Chondrocyte (in vitro differentiated cells): ENCODE data around the gene GNAQ. TPM values are rescaled to one million over a fixed set of nuclear protein-coding genes. Genes with fewer than 3 reads are reported as not detected.

Experiments used
- DNase-seq: peaks from one replicate; pipeline ENCODE4 v3.0.0; 2021; ENCODE audit warnings: mixed read lengths, low spot score
- H3K27ac Mint-ChIP-seq: one replicate; pipeline ENCODE4 v1.8.0; 2021; ENCODE audit warnings: mild to moderate bottlenecking, moderate library complexity, mixed read lengths; ENCODE audit not compliant: unreplicated experiment
- H3K27me3 Mint-ChIP-seq: 2 replicates; pipeline ENCODE4 v1.8.0; 2021; ENCODE audit warnings: low read depth, mixed read lengths
- H3K36me3 Mint-ChIP-seq: 2 replicates; pipeline ENCODE4 v1.8.0; 2021; ENCODE audit warnings: low read depth, mixed read lengths
- H3K4me1 Mint-ChIP-seq: 2 replicates; pipeline ENCODE4 v1.8.0; 2021; ENCODE audit warnings: low read depth, mild to moderate bottlenecking, mixed read lengths
- H3K4me3 Mint-ChIP-seq: one replicate; pipeline ENCODE4 v1.8.0; 2021; ENCODE audit warnings: mild to moderate bottlenecking, moderate library complexity, mixed read lengths; ENCODE audit not compliant: unreplicated experiment
- H3K9me3 Mint-ChIP-seq: 2 replicates; pipeline ENCODE4 v1.8.0; 2021; ENCODE audit warnings: low read depth, mixed read lengths
- CTCF ChIP-seq: fragments of 200-600 bp; sonication (generic); IDR thresholded peaks from 2 replicates; pipeline ENCODE4 v1.5.0; 2021; ENCODE audit warnings: antibody characterized with exemption, mild to moderate bottlenecking, moderate library complexity
- total RNA-seq: library from RNA; stranded (reverse); gene quantifications from 3 replicates; pipeline ENCODE4 v1.2.1, GENCODE V29; 2021

The GNAQ gene
- total RNA-seq, 1 donor from 2014 or later = 87.0 TPM

- Mint-ChIP-seq H3K27me3 (no peaks in the 10 kb centered on the region), H3K4me3 (no peak overlapping the region), H3K9me3 (no peaks in the 10 kb centered on the region), H3K27ac (no peak overlapping the region), H3K36me3 (peaks cover 2% of the 10 kb centered on the region), H3K4me1 (peaks cover 20% of the 10 kb centered on the region)
- no peak for DNase-seq
- no peak for TF ChIP-seq CTCF
Observed at GRCh38 chr9:77969083-77969482, 62.5 kb downstream of the GNAQ start.

- no peak for DNase-seq
- H3K27ac Mint-ChIP-seq = no peak overlapping the region
- no peak for TF ChIP-seq CTCF
- H3K27me3 Mint-ChIP-seq = no peaks in the 10 kb centered on the region
- peaks cover 2% of the 10 kb centered on the region for H3K36me3 Mint-ChIP-seq
- no peaks in the 10 kb centered on the region for H3K9me3 Mint-ChIP-seq
- H3K4me1 Mint-ChIP-seq = peaks cover 20% of the 10 kb centered on the region
- no peak overlapping the region for H3K4me3 Mint-ChIP-seq
Observed at GRCh38 chr9:77968506-77968905, 63.1 kb downstream of the GNAQ start.

GRCh38 chr9:77966718-77967117, 64.9 kb downstream of the GNAQ start:
- Mint-ChIP-seq H3K27ac (no peak overlapping the region), H3K9me3 (no peaks in the 10 kb centered on the region), H3K4me1 (peaks cover 38% of the 10 kb centered on the region), H3K36me3 (peaks cover 2% of the 10 kb centered on the region), H3K27me3 (no peaks in the 10 kb centered on the region), H3K4me3 (no peak overlapping the region)
- no peak for DNase-seq
- TF ChIP-seq CTCF = no peak

GRCh38 chr9:77965445-77966123, 66.0 kb downstream of the GNAQ start:
- peaks cover 2% of the 10 kb centered on the region for H3K36me3 Mint-ChIP-seq
- TF ChIP-seq CTCF = no peak
- no peak overlapping the region for H3K27ac Mint-ChIP-seq
- no peak for DNase-seq
- no peak overlapping the region for H3K4me3 Mint-ChIP-seq
- peaks cover 49% of the 10 kb centered on the region for H3K4me1 Mint-ChIP-seq
- H3K9me3 Mint-ChIP-seq = no peaks in the 10 kb centered on the region
- no peaks in the 10 kb centered on the region for H3K27me3 Mint-ChIP-seq

GRCh38 chr9:77964258-77964657, 67.4 kb downstream of the GNAQ start:
- H3K36me3 Mint-ChIP-seq = peaks cover 2% of the 10 kb centered on the region
- no peak overlapping the region for H3K27ac Mint-ChIP-seq
- no peak overlapping the region for H3K4me3 Mint-ChIP-seq
- DNase-seq = no peak
- TF ChIP-seq CTCF = no peak
- no peaks in the 10 kb centered on the region for H3K27me3 Mint-ChIP-seq
- H3K4me1 Mint-ChIP-seq = peaks cover 55% of the 10 kb centered on the region
- H3K9me3 Mint-ChIP-seq = no peaks in the 10 kb centered on the region
